Eye (tissue), 1 donor: ENCODE results near the gene OTUB1.
"Not testable (repeated sequence)": the region's sequence is repeated elsewhere in the genome, so short reads cannot be mapped to it uniquely, and the experiment has no call there.

Experiments used
- DNase-seq: peaks from one replicate; pipeline ENCODE4 v3.0.0-alpha.2; 2015

OTUB1 gene, protein sequence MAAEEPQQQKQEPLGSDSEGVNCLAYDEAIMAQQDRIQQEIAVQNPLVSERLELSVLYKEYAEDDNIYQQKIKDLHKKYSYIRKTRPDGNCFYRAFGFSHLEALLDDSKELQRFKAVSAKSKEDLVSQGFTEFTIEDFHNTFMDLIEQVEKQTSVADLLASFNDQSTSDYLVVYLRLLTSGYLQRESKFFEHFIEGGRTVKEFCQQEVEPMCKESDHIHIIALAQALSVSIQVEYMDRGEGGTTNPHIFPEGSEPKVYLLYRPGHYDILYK

GRCh38 chr11:63986156-63986931 is at the start of gene OTUB1:
OTUB1 (plus strand) TSS chr11:63986438; CDS start chr11:63986457, 19 bp downstream.
- DNase-seq = peak; percentile 96

GRCh38 chr11:63937713-63938478 is 48.3 kb upstream of the OTUB1 start:
- no peak for DNase-seq

- peak; percentile 97 for DNase-seq
Measured at GRCh38 chr11:63938479-63939396, 47.5 kb upstream of the OTUB1 start, which contains the start of gene NAA40. NAA40 (plus strand) TSS chr11:63939002; CDS start chr11:63939097, 95 bp downstream.

- peak; percentile 57 for DNase-seq
Measured at GRCh38 chr11:63939397-63939891, 46.8 kb upstream of the OTUB1 start.

GRCh38 chr11:63940786-63941185 is 45.5 kb upstream of the OTUB1 start:
- DNase-seq = no peak

DNA sequence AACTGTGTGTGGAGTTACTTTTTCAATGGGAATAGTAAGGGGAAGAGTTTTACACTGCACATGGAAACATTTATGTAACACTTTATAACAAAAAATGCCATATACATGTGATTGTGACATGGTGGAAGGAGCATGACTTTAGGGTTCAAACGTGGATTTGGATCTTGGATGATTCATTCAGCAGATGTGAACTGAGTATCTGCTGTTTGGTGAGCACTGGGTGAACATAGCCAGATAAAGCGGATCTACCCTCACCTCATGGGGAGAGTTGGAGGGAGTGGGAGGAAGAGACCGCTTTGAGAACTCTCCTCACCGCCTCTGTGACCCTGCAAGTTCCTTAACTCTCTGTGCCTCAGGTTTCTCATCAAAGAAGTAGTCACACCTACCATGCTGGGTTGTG is 44.3 kb upstream of the OTUB1 start:
- DNase-seq = no peak

GRCh38 chr11:63942803-63943202 is 43.4 kb upstream of the OTUB1 start:
- no peak for DNase-seq

GRCh38 chr11:63944987-63945386 is 41.3 kb upstream of the OTUB1 start:
- no peak for DNase-seq

- peak; percentile 90 for DNase-seq
Measured at GRCh38 chr11:63945477-63946163, 40.6 kb upstream of the OTUB1 start.

- DNase-seq = no peak
Measured at GRCh38 chr11:63951779-63952536, 34.3 kb upstream of the OTUB1 start.

DNA sequence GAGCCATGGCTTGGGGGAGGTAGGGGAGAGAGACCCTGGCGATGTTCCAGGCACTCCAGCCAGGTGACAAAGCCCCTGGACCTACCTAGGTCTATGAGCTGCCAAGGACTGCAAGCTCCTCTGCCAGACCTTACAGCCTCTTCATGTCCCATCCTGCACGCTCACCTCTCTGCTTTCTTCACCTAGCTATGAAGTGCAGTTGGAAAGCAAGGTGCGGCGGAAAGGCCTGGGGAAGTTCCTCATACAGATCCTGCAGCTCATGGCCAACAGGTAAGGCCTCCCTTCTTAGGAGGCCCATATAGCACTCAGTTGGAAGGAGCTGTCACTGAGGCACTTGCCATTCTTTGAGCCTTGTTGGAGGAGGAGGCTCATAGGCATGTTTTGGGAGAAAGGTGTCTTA is 33.7 kb upstream of the OTUB1 start:
- no peak for DNase-seq

GRCh38 chr11:63958008-63958407 is 28.2 kb upstream of the OTUB1 start:
- no peak for DNase-seq

- DNase-seq = peak; percentile 65
Measured at GRCh38 chr11:63961608-63962412, 24.4 kb upstream of the OTUB1 start.

- not testable (repeated sequence) for DNase-seq
Measured at GRCh38 chr11:63963895-63964294, 22.3 kb upstream of the OTUB1 start.

- no peak for DNase-seq
Measured at GRCh38 chr11:63966444-63966843, 19.8 kb upstream of the OTUB1 start.

DNA sequence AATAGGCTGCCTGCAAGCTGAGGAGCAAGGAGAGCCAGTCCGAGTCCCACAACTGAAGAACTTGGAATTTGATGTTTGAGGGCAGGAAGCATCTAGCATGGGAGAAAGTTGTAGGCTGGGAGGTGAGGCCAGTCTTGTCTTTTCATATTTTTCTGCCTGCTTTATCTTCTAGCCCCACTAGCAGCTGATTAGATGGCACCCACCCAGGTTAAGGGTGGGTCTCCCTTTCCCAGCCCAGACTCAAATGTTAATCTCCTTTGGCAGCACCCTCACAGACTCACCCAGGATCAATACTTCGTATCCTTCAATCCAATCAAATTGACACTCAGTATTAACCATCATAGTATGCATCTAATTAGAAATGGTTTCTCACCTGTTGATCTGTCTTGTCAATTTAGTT is 16.8 kb upstream of the OTUB1 start:
- no peak for DNase-seq

DNA sequence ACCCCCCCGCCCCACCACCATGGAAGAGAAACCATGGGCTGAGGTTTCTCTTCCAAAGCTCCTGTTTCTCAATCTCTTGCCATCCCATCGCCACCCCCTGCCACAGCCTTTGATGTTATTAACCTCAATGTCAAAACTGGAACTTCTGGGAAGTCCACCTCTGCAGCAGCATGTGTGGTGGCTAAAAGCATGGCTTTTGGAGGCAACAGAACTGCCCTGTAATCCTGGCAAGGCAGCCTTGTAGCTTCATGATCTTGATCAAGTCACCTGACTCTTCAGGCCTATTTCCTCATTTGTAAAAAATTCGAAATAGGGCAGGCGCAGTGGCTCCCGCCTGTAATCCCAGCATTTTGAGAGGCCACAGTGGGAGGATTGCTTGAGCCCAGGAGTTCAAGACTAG is 15.3 kb upstream of the OTUB1 start:
- DNase-seq = no peak

DNA sequence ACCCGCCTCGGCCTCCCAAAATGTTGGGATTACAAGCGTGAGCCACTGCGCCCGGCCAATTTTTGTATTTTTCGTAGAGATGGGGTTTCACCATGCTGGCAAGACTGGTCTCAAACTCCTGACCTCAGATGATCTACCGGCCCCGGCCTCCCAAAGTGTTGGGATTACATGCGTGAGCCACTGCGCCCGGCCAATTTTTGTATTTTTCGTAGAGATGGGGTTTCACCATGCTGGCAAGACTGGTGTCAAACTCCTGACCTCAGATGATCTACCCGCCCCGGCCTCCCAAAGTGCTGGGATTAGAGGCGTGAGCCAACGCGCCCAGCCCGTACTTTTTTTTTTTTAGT is 12.4 kb upstream of the OTUB1 start:
- not testable (repeated sequence) for DNase-seq

GRCh38 chr11:63974259-63975143 is 11.7 kb upstream of the OTUB1 start, which contains the start of gene COX8A:
COX8A (plus strand) TSS chr11:63974620; CDS start chr11:63974681, 61 bp downstream.
- DNase-seq = peak; percentile 100
